ENCODE results near the gene SFMBT1.
"Not testable (repeated sequence)": the region's sequence is repeated elsewhere in the genome, so short reads cannot be mapped to it uniquely, and the experiment has no call there.

Gene SFMBT1

DNA sequence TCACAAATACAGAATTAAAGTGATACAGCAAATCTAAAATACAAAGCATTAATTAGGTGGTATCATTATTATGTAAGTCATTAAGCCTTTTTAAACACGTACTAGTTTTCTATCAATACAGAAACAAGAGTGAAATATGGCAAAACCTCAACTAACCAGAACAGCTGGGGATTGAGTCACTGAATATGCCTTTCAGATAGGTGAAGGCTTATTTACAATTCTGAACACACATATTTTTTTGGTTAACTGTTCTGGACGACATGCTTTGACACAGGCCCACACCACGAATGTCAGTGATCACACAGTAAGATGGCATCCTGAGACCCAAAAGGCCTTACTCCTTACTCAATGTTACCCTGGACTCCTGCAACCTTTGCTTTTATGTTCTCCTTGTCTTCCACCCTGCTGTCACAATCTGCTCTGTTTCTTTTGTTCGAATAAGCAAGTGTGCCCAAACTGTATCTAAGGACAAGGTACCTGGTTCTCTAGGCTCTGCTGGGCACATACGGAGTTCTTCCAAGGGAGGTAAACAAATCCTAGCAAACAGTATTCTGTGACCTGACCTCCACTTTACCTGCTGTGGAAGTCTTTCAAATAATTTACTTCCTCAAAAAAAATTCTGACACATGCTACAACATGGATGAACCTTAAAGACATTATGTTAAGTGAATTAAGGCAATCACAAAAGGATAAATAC is 7.0 kb downstream of the SFMBT1 start:
- no peak for DNase-seq (ENCODE audit: low spot score)

DNA sequence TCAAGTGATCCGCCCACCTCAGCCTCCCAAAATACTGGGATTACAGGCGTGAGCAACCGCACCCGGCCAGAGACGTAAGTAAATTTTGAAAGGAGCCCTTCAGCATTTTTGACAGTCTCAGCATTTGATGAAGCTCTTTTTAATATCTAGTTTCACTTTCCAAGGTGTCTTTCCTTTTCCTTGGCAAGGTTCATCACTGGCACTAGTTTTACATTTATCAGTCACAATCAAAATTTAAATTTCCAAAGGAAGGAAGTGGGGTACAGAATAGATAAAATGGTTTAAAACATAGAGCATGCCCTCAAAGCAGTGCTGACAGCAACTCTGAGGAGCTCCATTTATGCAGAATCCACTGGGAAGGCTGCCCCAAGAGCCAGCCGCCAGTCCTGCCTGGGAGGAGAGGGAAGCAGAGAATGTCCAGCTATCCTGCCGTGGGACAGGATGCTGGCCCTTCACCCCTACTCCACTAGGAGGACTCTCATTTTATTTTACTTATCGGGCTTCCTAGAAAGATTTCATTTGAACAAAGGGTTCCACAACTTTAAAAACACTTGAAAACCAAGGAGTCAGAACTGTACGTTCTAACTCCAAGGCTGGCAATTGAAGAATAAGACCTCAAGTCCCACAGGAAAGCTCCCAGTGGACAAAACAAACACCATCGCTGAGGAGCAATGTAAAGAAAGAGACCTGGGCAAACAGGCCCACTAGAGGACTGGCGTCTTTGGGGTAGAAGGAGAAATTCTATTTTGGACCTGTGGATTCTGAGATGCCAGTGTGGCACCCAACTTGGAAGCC is 9.9 kb downstream of the SFMBT1 start:
- DNase-seq (ENCODE audit: low spot score): no peak

DNA sequence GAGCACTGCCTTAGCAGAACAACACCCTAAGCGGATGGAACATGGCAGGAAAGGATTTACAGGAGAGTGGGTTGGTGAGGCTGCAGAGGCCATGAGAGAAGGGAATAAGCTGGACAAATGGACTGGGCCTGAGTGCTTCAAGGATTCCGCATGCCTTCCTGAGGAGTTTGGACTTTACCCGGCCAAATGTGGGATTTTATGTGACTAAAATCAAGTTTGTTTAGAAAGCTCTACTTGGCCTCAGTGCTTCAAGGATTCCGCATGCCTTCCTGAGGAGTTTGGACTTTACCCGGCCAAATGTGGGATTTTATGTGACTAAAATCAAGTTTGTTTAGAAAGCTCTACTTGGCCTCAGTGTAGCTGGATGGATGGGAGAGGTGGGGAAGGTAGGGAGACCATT is 10.9 kb downstream of the SFMBT1 start:
- not testable (repeated sequence) for DNase-seq (ENCODE audit: low spot score)

DNA sequence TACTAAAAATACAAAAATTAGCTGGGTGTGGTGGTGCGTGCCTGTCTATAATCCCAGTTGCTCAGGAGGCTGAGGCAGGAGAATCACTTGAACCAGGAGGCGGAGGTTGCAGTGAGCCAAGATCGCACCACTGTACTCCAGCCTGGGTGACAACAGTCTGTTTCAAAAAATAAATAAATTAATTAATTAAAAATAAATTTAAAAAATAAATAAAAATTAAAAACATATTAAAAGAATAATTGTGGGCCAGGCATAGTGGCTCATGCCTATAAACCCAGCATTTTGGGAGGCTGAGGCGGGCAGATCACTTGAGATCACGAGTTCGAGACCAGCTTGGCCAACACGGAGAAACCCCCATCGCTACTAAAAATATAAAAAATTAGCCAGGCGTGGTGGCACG is 11.5 kb downstream of the SFMBT1 start:
- not testable (repeated sequence) for DNase-seq (ENCODE audit: low spot score)

DNA sequence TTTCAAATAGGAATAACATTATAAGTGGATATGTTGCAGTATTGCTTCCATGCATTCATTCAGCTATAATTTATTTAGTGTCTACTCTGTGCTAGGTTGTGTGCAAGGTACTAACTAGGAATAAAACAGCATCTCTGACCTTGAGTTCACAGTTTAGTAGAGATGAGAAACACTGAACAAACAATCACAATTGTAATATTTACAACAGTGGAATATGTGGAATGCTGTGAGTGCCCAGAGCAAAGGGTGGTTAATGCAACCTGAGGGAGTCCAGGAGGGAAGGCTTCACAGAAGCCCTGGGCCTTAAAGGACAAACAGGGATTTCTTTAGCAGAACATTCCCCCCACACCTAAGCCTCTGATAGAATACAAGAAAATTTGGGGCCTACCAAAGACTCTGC is 13.3 kb downstream of the SFMBT1 start:
- no peak for DNase-seq (ENCODE audit: low spot score)

DNA sequence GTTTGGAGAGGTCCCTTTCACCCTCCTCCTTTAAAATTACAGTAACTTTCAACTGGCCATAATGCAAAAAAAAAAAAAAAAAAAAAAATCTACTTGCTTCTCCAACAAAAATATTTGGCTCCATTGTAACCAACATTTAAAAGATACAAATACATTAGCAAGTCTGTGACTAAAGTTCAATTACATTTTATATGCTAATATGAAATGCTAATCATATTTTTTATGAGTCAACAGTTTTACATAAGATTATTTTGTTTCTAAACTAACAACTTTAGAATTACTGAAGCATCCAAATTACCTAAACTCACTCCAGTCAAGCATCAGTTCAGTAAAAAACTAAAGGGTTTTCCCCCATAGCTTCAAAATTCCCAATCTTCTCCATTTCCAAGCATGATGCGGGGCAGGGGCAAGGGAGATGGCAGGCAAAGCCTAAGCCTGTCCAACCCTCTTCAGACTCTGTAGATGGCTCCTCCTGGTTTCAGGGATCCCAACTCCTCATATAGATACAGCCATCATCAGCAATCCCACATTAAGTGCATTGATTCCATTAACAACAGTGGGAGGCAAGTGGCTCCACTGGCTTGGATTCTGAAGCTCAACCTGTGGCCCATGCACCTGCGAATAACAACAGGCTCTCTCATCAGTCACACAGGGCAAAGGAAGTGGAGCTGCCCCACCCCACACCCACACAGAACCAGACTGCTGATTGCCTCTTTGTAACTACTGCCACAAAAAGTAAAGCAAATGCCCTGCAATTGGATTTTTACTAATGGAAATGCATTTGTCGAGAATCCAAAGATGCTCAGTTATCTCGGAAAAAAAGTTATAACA is 15.0 kb downstream of the SFMBT1 start:
- DNase-seq (ENCODE audit: low spot score): no peak

DNA sequence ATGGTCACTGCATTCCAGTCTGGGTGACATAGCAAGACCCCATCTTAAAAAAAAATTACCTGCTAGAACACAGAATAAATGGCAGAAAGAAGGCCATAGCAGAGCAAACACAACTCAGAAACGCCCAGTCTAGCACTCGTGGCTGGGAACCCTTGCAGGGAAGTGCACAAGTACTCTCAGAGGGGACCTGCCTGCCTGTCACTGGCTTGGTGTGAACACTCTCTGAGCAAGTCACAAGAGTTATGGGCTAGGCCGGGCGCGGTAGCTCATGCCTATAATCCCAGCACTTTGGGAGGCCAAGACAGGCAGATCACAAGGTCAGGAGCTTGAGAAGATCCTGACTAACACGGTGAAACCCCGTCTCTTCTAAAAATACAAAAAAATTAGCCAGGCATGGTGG is 17.2 kb downstream of the SFMBT1 start:
- DNase-seq (ENCODE audit: low spot score): no peak

DNA sequence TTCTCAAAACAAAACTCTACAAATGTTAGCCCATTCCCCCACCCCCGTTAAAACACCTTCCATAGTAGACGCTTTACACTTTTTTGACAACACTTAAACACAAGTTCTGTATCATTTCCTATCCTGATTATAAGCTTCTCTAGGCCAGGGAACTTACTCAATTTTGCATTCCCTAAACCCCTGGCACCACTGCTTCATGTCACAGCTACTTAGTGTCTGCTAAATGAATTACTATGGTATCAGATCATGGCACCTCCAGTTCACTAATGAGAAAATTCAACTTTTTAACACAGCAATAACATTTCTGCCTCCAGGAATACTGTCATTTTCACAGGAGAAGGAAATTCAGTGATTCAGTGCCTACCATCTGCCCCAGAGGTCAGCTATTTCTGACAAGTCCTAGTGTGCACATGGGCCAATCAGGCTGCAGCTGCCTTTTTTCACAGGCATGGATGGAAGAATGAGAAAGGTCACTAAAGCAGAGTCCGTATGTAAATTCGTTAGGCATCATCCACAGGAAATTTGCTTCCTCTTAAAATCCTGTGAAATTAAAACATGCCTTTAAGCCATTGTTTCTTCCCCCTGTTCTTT is 18.5 kb downstream of the SFMBT1 start:
- no peak for DNase-seq (ENCODE audit: low spot score)

DNA sequence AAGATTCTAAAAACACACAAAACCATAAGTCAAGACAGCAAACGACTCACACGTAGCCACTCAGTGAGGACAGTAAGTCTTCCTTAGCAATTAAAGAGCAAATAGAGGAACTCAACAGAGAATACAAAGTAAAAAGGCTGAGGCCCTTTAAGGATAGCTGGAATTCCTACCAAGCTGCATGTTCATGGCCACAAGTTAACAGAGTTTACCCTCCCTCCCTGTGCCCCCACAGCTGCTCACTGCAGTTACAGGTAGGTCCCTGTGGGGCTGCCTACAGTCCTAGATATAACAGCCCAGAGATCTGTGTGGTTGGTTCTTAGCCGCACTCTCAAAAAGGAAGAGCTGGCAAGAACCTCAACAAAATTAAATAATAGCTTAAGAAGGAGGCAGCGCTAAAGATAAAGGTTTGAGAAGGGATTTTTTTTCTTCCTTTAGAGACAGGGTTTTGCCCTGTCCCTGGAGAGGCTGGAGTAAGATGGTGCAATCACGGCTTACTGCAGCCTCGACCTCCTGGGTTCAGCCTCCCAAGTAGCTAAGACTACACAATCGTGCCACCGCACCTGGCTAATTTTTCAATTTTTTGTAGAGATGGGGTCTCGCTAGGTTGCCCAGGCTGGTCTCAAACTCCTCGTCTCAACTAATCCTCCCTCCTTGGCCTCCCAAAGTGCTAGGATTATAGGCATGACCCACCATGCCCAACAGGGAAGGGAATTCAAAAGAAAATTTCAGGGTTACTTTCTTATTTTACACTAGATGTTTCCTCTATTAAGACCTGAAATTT is 19.3 kb downstream of the SFMBT1 start:
- DNase-seq (ENCODE audit: low spot score): no peak

DNA sequence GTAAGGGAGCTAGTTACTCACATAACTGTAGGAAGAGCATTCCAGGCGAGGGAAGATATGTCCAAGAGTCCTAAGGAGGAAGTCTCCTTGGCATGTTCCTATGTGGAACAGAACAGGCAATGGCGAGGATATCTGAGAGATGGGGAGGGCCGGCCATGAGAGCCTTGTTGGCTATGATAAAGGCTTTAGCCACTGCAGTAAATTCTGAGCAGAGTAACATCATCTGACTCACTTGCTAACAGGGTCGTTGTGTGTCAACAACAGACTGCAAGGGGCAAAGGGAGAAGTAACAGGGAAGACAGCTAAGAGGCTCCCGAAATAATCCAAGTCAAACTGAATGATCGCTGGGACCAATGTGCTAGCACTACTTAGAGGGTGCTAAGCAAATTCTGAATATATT is 21.6 kb downstream of the SFMBT1 start:
- no peak for DNase-seq (ENCODE audit: low spot score)

DNA sequence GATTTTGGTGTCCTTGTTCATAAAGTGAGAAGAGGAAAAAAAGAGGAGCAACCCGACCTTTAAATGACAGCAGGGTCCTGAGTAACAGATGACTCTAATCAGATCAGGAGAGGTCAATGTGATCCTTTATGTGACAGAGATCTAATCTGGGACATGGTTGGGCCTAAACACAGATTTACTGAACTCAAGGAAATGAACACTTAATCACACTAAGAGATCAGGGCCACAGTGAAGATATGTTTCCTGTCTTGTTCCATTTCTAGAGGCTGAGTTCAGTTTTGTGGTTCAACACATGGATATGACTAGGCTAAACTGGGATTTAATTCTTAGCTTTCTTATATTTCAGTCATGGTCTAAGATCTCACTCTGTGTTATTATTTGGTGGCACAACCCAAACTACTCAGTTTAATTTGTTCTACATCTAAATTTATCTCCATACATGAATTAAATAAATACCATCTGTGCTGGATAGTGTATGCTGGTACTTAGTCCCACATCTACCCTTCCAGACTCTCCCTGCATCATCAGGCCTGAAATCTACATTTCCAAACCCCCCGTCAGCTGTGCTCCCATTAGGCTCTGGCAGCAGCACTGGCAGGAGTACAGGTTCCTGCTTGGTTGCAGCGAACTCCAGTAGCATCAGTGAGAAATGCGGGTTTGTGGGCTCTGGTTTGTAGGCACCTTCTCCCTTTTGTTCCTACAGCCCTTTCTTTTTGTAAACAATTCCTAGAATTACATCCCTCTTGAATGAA is 22.6 kb downstream of the SFMBT1 start:
- no peak for DNase-seq (ENCODE audit: low spot score)

DNA sequence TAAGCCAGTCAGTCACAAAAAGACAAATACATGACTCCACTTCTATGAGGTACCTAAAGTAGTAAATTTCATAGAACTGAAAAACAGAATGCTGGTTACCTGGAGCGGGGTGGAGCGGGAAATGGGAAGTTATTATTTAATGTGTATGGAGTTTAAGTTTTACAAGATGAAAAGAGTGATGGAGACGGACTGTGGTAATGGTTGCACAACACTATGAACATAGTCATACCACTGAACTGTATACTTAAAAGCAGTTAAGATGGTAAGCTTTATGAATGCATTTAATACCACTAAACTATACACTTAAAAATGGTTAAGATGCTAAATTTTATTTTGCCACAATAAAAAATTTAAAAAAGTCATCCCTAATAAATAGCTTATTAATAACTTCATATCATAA is 23.2 kb downstream of the SFMBT1 start:
- no peak for DNase-seq (ENCODE audit: low spot score)

DNA sequence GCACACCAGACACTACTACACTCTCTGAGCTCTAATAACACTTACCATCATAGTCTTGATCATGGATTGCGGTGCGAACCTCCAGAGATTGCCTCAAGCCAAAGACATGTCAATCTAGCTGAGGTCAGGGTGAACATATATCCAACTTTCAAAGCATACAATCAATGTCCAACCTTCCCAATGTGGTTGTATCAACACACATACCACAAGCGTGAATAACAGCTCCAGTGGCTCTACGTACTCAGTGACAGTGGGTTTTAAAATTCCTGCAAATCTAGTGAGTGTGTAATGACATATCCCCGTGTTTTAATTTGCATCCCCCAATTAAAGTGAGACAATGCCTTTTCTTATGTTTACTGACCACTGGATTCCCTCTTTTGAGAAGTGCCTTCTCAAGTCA is 29.6 kb downstream of the SFMBT1 start:
- DNase-seq (ENCODE audit: low spot score): no peak

DNA sequence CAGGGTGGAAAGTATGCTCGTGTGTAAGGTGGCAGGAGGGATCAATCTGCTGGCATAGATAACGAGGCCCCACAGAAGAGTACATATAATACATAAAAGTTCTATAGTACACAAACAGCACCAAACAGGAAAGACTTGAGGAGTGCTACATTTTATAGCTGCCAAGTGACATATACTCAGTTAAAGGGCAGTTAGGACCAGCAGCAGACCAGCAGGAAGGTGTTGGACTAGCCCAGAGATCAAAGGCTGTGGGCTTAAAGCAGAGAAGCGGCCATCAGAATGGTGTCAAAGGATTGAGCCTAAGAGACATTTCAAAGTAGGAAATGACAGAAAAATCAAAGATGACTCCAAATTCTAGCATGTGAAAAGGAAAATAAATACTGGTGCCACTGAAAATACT is 34.5 kb downstream of the SFMBT1 start:
- DNase-seq (ENCODE audit: low spot score): no peak

DNA sequence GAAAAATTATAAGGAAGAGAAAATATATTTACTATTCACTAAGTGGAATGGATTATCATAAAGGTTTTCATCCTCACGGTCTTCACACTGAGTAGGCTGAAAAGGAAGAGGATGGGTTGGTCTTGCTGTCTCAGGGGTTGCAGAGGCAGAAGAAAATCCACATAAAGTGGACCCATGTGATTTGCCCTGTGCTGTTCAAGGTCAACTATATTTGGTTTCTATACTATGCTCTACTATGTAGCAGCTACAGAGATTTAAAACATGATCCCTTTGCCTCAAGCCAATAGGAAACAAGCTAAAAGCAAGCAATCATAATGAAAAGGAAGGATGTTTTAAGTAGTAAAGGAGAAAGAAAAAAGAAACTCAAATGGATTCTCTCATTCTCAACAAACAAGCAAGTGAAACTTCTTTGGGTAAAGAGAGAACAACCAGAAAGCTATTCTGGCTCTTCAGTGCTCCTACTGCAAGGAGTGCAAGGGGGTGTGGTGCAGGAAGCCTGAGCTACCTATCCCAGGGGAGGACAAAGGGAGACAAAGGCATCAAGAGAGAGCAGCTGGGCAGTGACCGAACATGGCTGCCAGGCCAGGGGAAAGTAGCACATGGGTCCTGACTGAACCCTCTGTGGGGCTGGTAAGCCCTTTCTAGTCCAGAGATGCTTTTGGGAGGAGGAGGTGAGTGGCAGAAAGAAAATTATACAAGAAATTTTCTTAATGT is 35.9 kb downstream of the SFMBT1 start:
- DNase-seq (ENCODE audit: low spot score): no peak

DNA sequence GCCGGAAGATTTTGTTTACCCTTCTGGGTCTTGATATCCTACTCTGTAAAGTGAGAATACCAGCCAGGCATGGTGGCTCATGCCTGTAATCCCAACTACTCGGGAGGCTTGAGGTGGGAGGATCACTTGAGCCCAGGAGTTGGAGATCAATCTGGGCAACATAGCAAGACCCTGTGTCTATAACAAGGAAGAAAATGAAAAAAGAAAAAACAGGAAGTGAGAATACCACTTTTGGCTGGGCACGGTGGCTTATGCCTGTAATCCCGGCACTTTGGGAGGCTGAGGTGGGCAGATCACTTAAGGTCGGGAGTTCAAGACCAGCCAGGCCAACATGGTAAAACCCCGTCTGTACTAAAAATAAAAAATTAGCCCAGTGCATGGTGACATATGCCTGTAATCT is 36.9 kb downstream of the SFMBT1 start:
- DNase-seq (ENCODE audit: low spot score): no peak

DNA sequence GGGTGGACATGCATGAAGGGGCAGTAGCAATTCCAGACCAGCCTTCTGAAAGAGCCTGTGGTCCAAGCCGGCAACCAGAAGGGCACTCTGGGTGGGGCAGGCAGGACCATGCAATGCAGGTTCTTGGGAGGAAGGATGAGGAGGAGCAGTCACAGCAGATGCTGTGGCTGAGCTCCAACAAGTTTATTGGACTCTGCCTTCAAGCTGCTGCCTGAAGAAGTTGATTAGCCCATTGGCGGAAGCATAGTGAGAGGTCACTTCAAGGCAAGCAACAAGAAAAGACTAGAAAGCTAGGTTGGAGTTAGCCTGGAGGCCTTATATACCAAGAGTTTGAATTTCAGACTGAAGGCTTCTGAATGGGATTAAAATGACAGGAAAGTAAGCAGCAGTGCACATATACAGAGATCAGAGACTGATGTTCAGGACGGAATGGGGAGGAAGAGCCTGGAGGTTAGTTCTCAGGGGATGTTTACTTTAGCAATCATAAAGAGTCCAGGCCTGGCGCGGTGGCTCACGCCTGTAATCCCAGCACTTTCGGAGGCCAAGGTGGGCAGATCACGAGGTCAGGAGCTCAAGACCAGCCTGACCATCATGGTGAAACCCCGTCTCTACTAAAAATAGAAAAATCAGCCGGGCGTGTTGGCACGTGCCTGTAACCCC is 39.9 kb downstream of the SFMBT1 start:
- no peak for DNase-seq (ENCODE audit: low spot score)

DNA sequence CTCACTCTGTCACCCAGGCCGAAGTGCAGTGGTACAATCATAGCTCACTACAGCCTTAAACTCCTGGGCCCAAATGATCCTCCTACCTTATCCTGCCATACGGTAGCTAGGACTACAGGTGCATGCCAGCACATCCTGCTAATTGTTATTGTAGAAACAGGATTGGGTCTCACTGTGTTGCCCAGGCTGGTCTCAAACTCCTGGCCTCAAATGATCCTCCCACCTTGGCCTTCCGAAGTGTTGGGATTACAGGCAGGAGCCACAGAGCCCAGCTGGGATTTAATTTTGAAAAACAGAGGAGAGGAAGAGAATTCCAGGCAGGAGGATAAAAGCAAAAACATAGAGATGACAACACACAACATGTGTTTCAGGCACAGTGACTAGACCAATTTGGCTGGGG is 40.5 kb downstream of the SFMBT1 start:
- no peak for DNase-seq (ENCODE audit: low spot score)

DNA sequence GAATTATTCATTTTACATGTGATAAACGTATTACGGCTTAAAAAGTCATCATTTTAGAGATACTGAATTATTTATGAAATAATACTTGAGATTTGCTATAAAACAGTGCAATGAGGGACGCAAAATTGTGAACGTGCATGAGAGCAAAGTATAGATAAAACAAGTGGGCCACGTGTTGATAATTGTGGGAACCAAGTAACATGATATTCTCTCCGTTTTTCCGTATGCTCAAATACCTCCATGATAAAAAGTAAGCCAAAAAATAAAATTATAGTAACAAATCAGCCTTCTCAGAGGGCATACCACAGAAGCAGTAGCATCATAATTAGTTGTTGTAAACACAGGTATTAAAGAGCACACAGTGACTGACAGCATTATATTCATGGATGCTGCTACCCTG is 42.6 kb downstream of the SFMBT1 start:
- no peak for DNase-seq (ENCODE audit: low spot score)
